GM21528 (cell line): Measurements from ENCODE around the gene CEACAM20.
"Not testable (repeated sequence)": the region's sequence is repeated elsewhere in the genome, so short reads cannot be mapped to it uniquely, and the experiment has no call there.

ENCODE experiments used
- ATAC-seq: cut with Tn5 transposase; IDR thresholded peaks from one replicate; pipeline ENCODE4 v1.9.1; 2021; ENCODE audit warnings: mild to moderate bottlenecking, moderate library complexity; ENCODE audit not compliant: unreplicated experiment, low FRiP score

The CEACAM20 gene

DNA sequence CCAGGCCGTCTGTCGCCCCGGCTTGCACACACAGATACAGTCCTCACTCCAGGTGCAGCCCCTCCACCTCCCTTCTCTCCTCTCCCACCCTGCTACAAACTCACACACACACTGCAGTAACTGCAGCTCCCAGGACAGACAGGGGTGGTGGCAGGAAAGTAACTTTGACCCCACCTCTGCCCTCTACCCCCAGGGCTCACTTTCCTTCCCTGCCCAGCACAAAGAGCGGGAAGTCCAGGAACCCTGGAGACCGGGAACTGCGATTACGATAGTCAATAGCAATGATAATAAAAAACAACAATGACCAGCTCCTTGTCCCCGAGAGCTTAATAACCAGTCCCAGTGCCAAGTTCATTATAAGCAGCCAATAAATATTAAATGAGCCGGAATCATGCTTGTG lies at the start of gene CEACAM20:
Gene CEACAM20 (minus strand): TSS at position 140 of the 400 bp plus-strand sequence. CDS start 166 bp downstream, outside the sequence.
- ATAC-seq = no peak

DNA sequence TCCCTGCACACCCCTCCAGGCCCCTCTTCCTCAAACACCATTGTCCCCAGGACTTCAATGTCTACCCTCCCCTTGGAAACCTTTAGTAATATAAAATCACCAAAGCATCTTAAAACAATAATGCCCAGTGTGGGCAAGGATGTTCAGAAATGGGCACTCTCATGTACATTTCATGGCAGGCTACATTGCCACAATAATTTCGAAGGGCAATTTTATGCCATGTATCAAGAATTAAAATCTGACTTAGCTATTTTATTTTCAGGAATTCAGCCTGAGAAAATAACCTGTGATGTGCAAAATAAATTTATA lies 48.0 kb upstream of the CEACAM20 start:
- no peak for ATAC-seq

DNA sequence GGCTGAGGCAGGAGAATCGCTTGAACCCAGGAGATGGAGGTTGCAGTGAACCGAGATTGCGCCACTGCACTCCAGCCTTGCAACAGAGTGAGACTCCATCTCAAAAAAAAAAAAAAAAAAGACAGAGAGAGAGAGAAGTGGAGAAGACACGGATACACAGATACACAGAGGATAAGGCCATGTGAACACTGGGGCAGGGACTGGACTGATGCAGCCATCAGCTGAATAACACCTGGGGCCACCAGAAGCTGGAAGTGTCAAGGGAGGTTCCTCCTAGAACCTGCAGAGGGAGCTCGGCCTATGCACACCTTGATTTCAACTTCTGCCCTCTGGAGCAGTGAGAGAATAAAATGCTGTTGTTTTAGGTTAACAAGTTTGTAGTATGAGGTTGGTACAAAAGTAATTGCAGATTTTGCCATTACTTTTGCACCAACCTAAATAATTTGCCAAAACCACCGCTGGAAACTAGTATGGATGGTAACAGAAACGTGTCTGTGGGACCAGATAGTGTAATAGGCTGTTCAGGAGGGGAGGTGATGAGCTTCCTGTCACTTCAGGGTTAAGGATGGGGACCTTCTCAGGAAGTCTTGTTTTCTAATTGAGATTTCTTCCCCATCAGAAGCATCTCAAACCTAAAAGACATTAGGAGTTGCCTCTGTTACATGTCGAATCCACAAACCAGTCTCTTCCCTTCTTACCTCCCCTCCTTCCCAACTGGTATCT lies 47.5 kb upstream of the CEACAM20 start:
- no peak for ATAC-seq

- ATAC-seq = no peak
Observed at GRCh38 chr19:44575116-44575700, 45.7 kb upstream of the CEACAM20 start.

DNA sequence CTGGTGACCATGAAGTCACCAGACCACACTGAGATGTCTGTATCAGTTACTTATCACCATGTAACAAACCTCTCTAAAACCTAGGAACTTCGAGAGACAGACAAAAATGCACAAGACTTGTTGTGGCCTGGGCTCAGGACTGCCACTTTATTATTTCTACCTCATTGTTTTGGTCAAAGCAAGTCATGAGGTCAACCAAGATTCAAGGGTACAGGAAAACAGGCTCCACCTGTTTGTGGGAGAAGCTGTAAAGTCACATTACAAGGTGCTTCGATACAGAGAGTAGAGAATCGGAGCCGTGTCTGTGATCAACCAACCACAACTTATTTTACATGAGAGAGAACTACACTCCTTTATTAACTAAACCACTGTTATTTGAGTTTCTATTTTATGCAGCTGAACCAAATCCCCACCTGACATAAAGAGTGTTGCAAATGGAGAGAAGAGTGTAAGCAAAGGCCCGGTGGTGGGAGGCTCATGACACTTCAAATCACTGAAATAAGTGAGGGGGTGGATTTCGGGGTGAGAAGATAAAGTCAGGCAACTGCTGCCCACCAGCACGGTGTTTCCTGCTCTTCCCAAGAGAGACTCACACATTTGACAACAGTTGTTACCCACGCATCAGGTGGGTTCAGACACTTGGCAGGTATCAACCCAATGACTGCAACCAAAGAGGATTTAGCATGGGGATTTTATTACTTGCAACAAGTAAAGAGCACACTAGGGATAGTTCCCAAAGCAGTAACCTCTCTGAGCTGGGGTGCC lies 44.9 kb upstream of the CEACAM20 start:
- ATAC-seq = no peak

- ATAC-seq = no peak
Observed at GRCh38 chr19:44573627-44574026, 44.2 kb upstream of the CEACAM20 start.

DNA sequence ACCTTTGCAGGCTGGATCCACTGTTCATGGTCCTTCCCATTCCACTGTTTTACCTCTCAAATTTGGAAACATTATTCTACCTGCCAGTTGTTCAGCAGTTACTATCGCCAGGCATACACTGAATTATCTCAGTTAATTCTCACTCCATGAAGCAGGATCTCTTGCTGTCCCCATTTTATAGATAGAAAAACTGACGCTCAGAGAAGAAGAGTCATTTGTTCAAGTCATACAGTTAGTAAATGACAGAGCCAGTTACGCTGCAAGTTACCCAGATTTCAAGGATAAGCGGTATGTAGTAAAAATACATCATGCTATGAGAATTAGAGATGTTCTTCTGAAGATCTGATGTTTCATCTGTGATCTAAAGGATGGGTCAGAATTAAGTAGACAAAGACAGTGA lies 43.7 kb upstream of the CEACAM20 start:
- ATAC-seq = no peak

GRCh38 chr19:44572581-44572900 lies 43.1 kb upstream of the CEACAM20 start:
- no peak for ATAC-seq

- ATAC-seq = no peak
Observed at GRCh38 chr19:44571830-44572580, 42.5 kb upstream of the CEACAM20 start.

GRCh38 chr19:44570984-44571684 lies 41.7 kb upstream of the CEACAM20 start:
- no peak for ATAC-seq

DNA sequence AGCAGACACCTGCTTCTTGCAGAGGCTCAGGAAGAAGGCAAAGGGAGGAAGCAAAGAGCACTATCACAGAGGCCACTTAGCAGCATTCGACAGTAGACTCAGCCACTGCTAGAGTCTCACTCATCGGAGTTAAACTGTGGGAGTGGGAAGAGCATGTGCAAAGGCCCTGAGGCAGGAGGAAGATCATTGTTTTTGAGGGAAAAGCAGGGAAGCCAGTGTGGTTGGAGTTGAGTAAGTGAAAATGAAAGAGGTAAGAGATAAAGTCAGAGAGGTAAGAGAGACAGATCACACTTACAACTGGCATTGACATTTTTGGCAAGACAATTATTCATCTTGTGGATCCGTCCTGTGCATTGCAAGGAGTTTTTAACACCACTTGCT lies 41.1 kb upstream of the CEACAM20 start:
- ATAC-seq = no peak

- ATAC-seq = no peak
Observed at GRCh38 chr19:44567745-44568144, 38.3 kb upstream of the CEACAM20 start.

GRCh38 chr19:44566984-44567383 lies 37.5 kb upstream of the CEACAM20 start:
- no peak for ATAC-seq

DNA sequence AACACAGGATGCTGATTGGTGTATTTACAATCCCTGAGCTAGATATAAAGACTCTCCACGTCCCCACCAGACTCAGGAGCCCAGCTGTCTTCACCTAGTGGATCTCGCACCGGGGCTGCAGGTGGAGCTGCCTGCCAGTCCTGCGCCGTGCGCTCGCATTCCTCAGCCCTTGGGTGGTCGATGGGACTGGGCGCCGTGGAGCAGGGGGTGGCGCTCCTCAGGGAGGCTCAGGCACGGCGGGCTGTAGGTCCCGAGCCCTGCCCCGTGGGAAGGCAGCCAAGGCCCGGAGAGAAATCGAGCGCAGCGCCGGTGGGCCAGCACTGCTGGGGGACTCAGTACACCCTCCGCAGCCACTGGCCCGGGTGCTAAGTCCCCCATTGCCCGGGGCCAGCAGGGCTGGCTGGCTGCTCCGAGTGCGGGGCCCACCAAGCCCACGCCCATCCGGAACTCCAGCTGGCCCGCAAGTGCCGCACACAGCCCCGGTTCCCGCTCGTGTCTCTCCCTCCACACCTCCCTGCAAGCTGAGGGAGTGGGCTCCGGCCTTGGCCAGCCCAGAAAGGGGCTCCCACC lies 33.7 kb upstream of the CEACAM20 start:
- ATAC-seq = not testable (repeated sequence)

- ATAC-seq = no peak
Observed at GRCh38 chr19:44557933-44558332, 28.5 kb upstream of the CEACAM20 start.

DNA sequence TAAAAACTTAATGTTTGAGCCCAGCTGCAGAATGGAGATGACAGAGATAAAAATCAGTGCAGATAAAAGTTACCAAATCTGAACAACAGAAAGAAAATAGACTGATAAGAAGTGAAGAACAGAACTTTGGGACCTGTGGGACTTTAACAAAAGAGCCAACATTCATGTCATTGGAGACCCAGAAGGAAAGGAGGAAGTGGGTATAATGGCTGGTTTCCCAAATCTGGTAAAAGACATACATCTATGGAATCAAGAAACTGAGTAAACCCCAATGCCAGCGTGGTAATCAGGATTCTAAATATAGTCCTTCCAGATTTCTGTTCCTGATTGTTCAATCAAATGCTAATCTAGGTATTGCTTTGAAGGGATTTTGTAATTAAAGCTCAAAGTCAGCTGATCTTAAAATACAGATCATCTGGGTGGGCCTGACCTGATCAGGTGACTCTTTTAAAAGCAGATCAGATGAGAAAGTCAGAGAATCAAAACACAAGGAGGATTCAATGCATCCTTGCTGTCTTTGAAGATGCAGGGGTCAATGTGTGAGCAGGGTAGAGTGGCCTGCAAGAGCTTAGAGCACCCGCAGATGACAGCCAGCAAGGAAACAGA lies 25.3 kb upstream of the CEACAM20 start:
- ATAC-seq = no peak

DNA sequence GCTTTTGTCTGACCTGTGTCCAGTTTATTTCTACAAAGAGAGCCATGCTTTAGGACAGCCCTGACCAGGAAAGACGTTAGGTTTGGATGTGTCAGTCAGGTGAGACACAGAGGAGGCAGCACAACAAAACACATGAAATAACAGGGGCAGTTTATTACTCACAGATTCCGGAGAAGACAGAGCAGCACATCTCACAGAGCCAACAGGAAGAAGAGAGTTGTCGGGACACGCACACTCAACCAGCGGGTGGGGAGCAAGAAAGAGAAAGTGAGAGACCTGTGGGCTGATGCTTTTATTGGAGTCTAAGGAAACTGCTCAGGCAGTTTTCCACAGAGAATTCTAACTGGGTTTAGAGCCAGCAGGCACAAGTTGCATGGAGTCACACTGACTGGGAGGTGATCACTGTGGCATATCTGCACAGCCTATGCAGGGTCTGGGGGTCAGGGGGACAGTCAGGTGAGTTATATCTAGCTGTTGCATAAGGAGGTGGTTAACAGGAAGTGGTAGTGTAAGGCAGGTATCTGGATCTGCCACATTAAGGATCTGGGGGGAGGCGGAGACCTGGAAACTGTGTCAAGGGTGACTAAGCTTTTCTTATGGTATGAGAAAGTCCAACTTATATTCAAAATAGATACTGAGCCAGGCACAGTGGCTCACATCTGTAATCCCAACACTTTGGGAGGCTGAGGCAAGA lies 24.1 kb upstream of the CEACAM20 start:
- no peak for ATAC-seq

- no peak for ATAC-seq
Observed at GRCh38 chr19:44552324-44552723, 22.8 kb upstream of the CEACAM20 start.

- ATAC-seq = no peak
Observed at GRCh38 chr19:44551850-44552249, 22.4 kb upstream of the CEACAM20 start.
